ENCODE results near the gene TMEM178A.

DNA sequence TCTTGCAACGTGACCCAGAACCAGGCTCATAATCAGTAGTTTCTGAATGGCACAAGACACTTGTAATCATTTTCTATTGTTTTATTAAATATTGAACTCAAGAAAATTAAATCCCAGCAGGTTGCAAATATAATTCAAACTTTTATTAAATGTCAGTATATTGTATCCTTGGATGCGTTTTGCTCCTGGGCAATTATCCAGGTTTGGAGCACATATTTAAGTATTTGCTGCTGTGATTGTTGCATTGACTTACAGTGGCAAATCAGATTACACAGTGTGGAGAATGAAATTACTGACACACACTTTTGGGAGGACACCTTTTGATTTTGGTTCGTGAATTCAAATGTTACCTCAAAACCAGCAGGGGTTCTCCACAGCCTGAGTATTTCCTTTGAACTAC, 27.1 kb upstream of the TMEM178A start:
- TF ChIP-seq, protein P1, sequence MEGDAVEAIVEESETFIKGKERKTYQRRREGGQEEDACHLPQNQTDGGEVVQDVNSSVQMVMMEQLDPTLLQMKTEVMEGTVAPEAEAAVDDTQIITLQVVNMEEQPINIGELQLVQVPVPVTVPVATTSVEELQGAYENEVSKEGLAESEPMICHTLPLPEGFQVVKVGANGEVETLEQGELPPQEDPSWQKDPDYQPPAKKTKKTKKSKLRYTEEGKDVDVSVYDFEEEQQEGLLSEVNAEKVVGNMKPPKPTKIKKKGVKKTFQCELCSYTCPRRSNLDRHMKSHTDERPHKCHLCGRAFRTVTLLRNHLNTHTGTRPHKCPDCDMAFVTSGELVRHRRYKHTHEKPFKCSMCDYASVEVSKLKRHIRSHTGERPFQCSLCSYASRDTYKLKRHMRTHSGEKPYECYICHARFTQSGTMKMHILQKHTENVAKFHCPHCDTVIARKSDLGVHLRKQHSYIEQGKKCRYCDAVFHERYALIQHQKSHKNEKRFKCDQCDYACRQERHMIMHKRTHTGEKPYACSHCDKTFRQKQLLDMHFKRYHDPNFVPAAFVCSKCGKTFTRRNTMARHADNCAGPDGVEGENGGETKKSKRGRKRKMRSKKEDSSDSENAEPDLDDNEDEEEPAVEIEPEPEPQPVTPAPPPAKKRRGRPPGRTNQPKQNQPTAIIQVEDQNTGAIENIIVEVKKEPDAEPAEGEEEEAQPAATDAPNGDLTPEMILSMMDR (IDR thresholded peaks at IDR 0.05), result no peak
- no peak for TF ChIP-seq POLR2A (IDR thresholded peaks at IDR 0.05)
